Esophagus squamous epithelium (tissue), 5 donors: ENCODE data around the gene NUDT6. TPM values are rescaled to one million over a fixed set of nuclear protein-coding genes. Genes with fewer than 3 reads are reported as not detected.

Experiments used
- DNase-seq: peaks from one replicate; lab custom pipeline; 2025; lab: John Stamatoyannopoulos, UW
- H3K27ac ChIP-seq, 4 donors: fragments of 200-600 bp; sonication (generic); one replicate each; pipeline ENCODE4 v1.5.1; 2016 to 2019; ENCODE audit warnings: mild to moderate bottlenecking in 1 of 4
- H3K27me3 ChIP-seq, 4 donors: fragments of 200-600 bp; sonication (generic); 1 replicate in 3 of 4; 2 replicates in 1 of 4; pipeline versions ENCODE4 v1.5.1 to v1.6.0; 2017 to 2021; ENCODE audit warnings: antibody characterized with exemption in 1 of 4
- H3K36me3 ChIP-seq, 3 donors: fragments of 200-600 bp; sonication (generic); one replicate each; pipeline ENCODE4 v1.5.1; 2016 to 2019
- H3K4me1 ChIP-seq, 3 donors: fragments of 200-600 bp; sonication (generic); one replicate each; pipeline ENCODE4 v1.5.1; 2017 to 2019
- H3K4me3 ChIP-seq, 4 donors: fragments of 200-600 bp; sonication (generic); 1 replicate in 3 of 4; 2 replicates in 1 of 4; pipeline ENCODE4 v1.5.1; 2016 to 2019; ENCODE audit warnings: mild to moderate bottlenecking in 2 of 4, moderate library complexity in 1 of 4
- H3K9me3 ChIP-seq, 3 donors: fragments of 200-600 bp; sonication (generic); one replicate each; pipeline ENCODE4 v1.5.1; 2016 to 2019
- CTCF ChIP-seq, 6 experiments: fragments of 450-650 bp in 4 of 6; fragments of 200-600 bp in 2 of 6; sonication (generic) in 2 of 6; IDR thresholded peaks; one replicate each; pipeline ENCODE4 v1.5.1; 2016 to 2019; ENCODE audit warnings: antibody characterized with exemption in 6 of 6, mild to moderate bottlenecking in 4 of 6, moderate library complexity in 4 of 6
- POLR2A ChIP-seq, 4 donors: fragments of 450-650 bp; IDR thresholded peaks; one replicate each; pipeline ENCODE4 v1.6.1; 2017; ENCODE audit warnings: antibody characterized with exemption in 4 of 4, mild to moderate bottlenecking in 4 of 4, moderate library complexity in 3 of 4
- WGBS, 2 donors: methylation state at CpG; one replicate each; pipeline ENCODE4 v1.1.5; 2018; 5-methylcytosine and 5-hydroxymethylcytosine counted together
- intact Hi-C: fragments of 100-400 bp; cut with DNase I; formaldehyde crosslinking; loops from one replicate; pipeline ENCODE4 v1.15.0; 2022
- total RNA-seq, 4 donors: library from RNA; depleted of rRNA; stranded (reverse); fragments of >200 nt; gene quantifications; one replicate each; pipeline ENCODE4 v1.1.0, GENCODE V29; 2016
- donor health status: DM: yes; HTN: yes; CAD: no.

NUDT6 gene
- total RNA-seq, 4 donors from 2014 or later, result 1.8 to 8.8 (median 4.3) TPM

- H3K27ac ChIP-seq, result no peak overlapping the region
- no peak overlapping the region for H3K4me3 ChIP-seq
- peaks cover 0 to 13% (median 0%) of the 10 kb centered on the region in 3 donors for H3K36me3 ChIP-seq
- no peak for DNase-seq
- 66 to 93% methylated on average over 2 of the region's 2 CpGs for WGBS, 2 donors
- TF ChIP-seq CTCF (IDR thresholded peaks at IDR 0.05) (no peak), POLR2A (IDR thresholded peaks at IDR 0.05) (no peak)
- no peaks in the 10 kb centered on the region for H3K9me3 ChIP-seq
- no peaks in the 10 kb centered on the region for H3K27me3 ChIP-seq
- H3K4me1 ChIP-seq, result no peaks in the 10 kb centered on the region
- intact Hi-C loops, result loop anchor here (10.0 kb wide), 1 partner anchor 155 kb away; no protein-coding TSS in a partner anchor
These were observed 12.7 kb downstream of the NUDT6 start for GRCh38 chr4:122909683-122910082.

GRCh38 chr4:122908223-122908622 is 14.2 kb downstream of the NUDT6 start:
- Histone ChIP-seq H3K4me3 (no peak overlapping the region), H3K27me3 (no peaks in the 10 kb centered on the region), H3K27ac (no peak overlapping the region), H3K36me3 (peaks cover 0 to 12% (median 0%) of the 10 kb centered on the region in 3 donors), H3K4me1 (no peaks in the 10 kb centered on the region), H3K9me3 (no peaks in the 10 kb centered on the region)
- no peak for DNase-seq
- TF ChIP-seq POLR2A (IDR thresholded peaks at IDR 0.05) (no peak), CTCF (IDR thresholded peaks at IDR 0.05) (no peak)
- intact Hi-C loops, result no loop called here
- 90 to 94% methylated on average over 1 of the region's 1 CpG for WGBS, 2 donors

GRCh38 chr4:122906859-122907305 is 15.5 kb downstream of the NUDT6 start:
- Histone ChIP-seq H3K9me3 (no peaks in the 10 kb centered on the region), H3K36me3 (peaks cover 0 to 7% (median 0%) of the 10 kb centered on the region in 3 donors), H3K27ac (no peak overlapping the region), H3K4me3 (no peak overlapping the region), H3K27me3 (no peaks in the 10 kb centered on the region), H3K4me1 (no peaks in the 10 kb centered on the region)
- 95 to 96% methylated on average over 7 of the region's 7 CpGs for WGBS, 2 donors
- TF ChIP-seq POLR2A (IDR thresholded peaks at IDR 0.05) (no peak), CTCF (IDR thresholded peaks at IDR 0.05) (no peak)
- intact Hi-C loops, result no loop called here
- DNase-seq, result no peak

GRCh38 chr4:122903766-122904288 is 18.6 kb downstream of the NUDT6 start:
- no peaks in the 10 kb centered on the region for H3K36me3 ChIP-seq
- H3K27ac ChIP-seq, result no peak overlapping the region
- no peaks in the 10 kb centered on the region for H3K27me3 ChIP-seq
- H3K9me3 ChIP-seq, result no peaks in the 10 kb centered on the region
- H3K4me1 ChIP-seq, result no peaks in the 10 kb centered on the region
- TF ChIP-seq CTCF (IDR thresholded peaks at IDR 0.05) (no peak), POLR2A (IDR thresholded peaks at IDR 0.05) (no peak)
- H3K4me3 ChIP-seq, result no peak overlapping the region
- DNase-seq, result no peak
- intact Hi-C loops, result no loop called here

- no peaks in the 10 kb centered on the region for H3K36me3 ChIP-seq
- WGBS, 2 donors, result 57 to 65% methylated on average over 2 of the region's 2 CpGs
- no peak for DNase-seq
- H3K27me3 ChIP-seq, result no peaks in the 10 kb centered on the region
- TF ChIP-seq CTCF (IDR thresholded peaks at IDR 0.05) (no peak), POLR2A (IDR thresholded peaks at IDR 0.05) (no peak)
- H3K9me3 ChIP-seq, result no peaks in the 10 kb centered on the region
- H3K4me3 ChIP-seq, result no peak overlapping the region
- H3K4me1 ChIP-seq, result peaks cover 0 to 8% (median 0%) of the 10 kb centered on the region in 3 donors
- H3K27ac ChIP-seq, result no peak overlapping the region
- intact Hi-C loops, result no loop called here
These were observed 21.0 kb downstream of the NUDT6 start for GRCh38 chr4:122901247-122902010.
